GM06990 (cell line): ENCODE data around the gene CDH18.

Source experiments
- DNase-seq: peaks from one replicate; pipeline ENCODE4 v3.0.0-alpha.2; 2011; ENCODE audit not compliant: insufficient read length; ENCODE audit errors: extremely low read depth
- H3K27me3 ChIP-seq: replicated peaks from 2 replicates; pipeline ENCODE4 v1.6.0; 2011; ENCODE audit warnings: low read length; ENCODE audit not compliant: control insufficient read depth, insufficient read depth
- H3K36me3 ChIP-seq: 2 replicates; pipeline ENCODE4 v1.5.1; 2011; ENCODE audit warnings: low read length; ENCODE audit not compliant: control insufficient read depth, insufficient read depth
- H3K4me3 ChIP-seq: replicated peaks from 2 replicates; pipeline ENCODE4 v1.5.1; 2011; ENCODE audit warnings: low read depth, mild to moderate bottlenecking, control low read depth, low read length
- TF ChIP-seq, protein P1 (sequence below): IDR thresholded peaks from 2 replicates; pipeline ENCODE4 v1.5.1; 2011; ENCODE audit warnings: low read length, control low read depth, mild to moderate bottlenecking, inconsistent platforms; ENCODE audit not compliant: insufficient read depth, poor library complexity, severe bottlenecking

CDH18 gene

DNA sequence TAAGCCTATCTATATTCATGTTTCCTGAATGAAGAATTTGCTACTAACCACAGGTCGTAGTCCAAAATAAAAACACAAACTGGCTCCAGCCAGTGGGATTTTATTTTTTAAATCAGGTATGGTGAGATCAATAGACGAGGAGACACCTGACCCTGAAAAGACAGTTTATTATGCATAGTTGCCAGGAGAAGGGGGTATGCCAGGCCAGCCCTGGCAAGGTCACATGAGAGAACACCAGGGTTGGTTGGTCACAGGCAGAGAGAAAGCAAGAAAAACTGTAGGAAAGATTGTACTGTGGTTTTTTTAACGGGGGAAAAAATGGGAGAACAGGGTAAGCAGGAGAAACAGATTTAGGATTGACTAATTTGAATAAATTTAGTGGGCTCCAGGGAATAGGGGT, 125.3 kb downstream of the CDH18 start:
- Histone ChIP-seq H3K36me3 (no peaks in the 10 kb centered on the region), H3K27me3 (no peaks in the 10 kb centered on the region), H3K4me3 (no peak overlapping the region)
- DNase-seq: no peak
- TF ChIP-seq, protein P1, sequence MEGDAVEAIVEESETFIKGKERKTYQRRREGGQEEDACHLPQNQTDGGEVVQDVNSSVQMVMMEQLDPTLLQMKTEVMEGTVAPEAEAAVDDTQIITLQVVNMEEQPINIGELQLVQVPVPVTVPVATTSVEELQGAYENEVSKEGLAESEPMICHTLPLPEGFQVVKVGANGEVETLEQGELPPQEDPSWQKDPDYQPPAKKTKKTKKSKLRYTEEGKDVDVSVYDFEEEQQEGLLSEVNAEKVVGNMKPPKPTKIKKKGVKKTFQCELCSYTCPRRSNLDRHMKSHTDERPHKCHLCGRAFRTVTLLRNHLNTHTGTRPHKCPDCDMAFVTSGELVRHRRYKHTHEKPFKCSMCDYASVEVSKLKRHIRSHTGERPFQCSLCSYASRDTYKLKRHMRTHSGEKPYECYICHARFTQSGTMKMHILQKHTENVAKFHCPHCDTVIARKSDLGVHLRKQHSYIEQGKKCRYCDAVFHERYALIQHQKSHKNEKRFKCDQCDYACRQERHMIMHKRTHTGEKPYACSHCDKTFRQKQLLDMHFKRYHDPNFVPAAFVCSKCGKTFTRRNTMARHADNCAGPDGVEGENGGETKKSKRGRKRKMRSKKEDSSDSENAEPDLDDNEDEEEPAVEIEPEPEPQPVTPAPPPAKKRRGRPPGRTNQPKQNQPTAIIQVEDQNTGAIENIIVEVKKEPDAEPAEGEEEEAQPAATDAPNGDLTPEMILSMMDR: no peak

DNA sequence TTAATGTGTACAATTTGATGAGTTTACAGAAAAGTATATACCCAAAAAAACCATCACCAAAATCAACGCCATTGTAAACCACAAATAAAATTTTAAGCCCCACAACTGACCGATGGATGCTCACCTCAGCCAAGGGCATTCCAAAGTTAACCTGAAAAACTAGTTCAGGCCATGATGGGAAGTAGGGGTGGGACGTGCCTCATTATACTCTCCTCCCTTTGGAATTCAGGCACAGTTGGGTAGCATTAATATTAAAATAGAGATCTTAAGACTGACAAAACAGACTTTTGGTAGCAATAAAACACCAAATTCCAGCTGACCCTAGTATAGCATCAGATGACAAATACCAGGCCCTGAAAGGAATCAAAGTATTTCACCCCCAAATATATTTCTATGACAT, 129.0 kb downstream of the CDH18 start:
- Histone ChIP-seq H3K36me3 (no peaks in the 10 kb centered on the region), H3K27me3 (no peaks in the 10 kb centered on the region), H3K4me3 (no peak overlapping the region)
- TF ChIP-seq, protein P1: no peak
- no peak for DNase-seq

GRCh38 chr5:19855931-19856330, 132.1 kb downstream of the CDH18 start:
- DNase-seq: no peak
- no peaks in the 10 kb centered on the region for H3K36me3 ChIP-seq
- H3K27me3 ChIP-seq: no peaks in the 10 kb centered on the region
- H3K4me3 ChIP-seq: no peak overlapping the region
- TF ChIP-seq, protein P1: no peak

- TF ChIP-seq, protein P1: no peak
- no peak for DNase-seq
- H3K27me3 ChIP-seq: no peaks in the 10 kb centered on the region
- H3K36me3 ChIP-seq: no peaks in the 10 kb centered on the region
- no peak overlapping the region for H3K4me3 ChIP-seq
Observed at GRCh38 chr5:19855453-19855852, 132.5 kb downstream of the CDH18 start.

GRCh38 chr5:19855031-19855430, 133.0 kb downstream of the CDH18 start:
- H3K4me3 ChIP-seq: no peak overlapping the region
- TF ChIP-seq, protein P1: no peak
- DNase-seq: no peak
- H3K27me3 ChIP-seq: no peaks in the 10 kb centered on the region
- H3K36me3 ChIP-seq: no peaks in the 10 kb centered on the region

DNA sequence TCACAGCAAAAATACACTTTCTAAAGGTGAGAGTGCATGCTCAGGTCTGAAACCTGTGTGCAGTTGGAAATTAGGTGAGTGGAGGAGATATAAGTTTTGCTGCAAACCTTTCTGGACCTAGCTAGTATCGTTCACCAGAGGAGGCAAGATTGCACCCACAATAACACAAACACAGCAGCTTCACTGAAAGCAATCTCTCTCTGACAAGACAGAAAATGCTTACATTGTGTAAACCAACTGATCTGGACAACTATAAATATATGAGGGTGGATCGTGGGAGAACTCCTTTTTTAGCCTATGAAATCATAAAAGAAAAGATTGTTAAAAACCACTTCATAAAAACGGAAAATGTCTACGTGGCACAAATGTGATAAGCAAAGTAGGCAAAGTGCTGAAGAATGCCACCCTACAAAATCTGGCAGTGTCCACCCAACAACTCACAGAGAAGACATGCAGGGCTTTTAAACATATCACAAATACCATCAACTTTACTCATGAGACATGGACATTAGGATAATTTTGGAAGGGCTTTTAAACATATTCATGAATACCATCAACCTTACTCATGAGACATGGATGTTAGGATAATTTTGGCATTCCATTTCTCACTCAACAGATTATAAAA, 134.3 kb downstream of the CDH18 start:
- DNase-seq: no peak
- H3K27me3 ChIP-seq: no peaks in the 10 kb centered on the region
- H3K36me3 ChIP-seq: no peaks in the 10 kb centered on the region
- TF ChIP-seq, protein P1: no peak
- H3K4me3 ChIP-seq: no peak overlapping the region
